Measurements from ENCODE around the gene C4orf50.

DNA sequence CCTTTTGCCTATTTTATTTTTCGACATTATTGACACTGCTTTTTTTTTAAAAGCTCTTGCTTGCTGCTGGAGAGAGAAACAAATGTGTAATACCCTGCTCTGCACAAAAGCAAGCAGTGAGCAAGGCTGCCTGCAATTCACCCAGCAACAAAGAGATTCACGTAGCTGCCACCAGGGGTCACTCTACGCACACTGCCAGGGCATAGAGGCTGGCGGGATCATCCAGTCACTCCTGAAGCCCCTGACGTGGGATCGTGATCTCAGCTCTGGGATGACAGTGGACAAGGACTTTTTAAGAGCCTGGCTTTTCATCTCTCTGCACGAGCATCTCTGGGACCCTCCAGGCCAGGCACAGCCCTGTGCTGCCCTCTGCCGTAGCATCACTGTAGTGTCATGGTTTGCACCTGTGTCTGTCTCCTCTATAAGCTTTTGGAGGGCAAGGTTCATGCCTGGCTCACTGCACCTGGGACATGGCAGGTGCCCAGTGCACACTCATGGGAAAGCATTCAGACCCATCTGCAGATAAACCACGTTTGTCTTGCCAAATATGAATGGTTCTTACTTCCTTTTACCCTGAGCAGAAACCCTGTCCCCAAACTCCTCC, 19.8 kb downstream of the C4orf50 start:
- TF ChIP-seq CTCF (conservative IDR thresholded peaks at IDR 0.05; ENCODE audit: low read depth in 2 of 2) (peak; percentile 98 to 99), ZNF114 (CRISPR knock-in tag; IDR thresholded peaks at IDR 0.05) (no peak), POLR2AphosphoS5 (IDR thresholded peaks at IDR 0.05; ENCODE audit: low read depth) (no peak), EZH2 (IDR thresholded peaks at IDR 0.05; ENCODE audit: low read depth, unreplicated experiment) (no peak), EZH2phosphoT487 (IDR thresholded peaks at IDR 0.05; ENCODE audit: unreplicated experiment) (no peak), STAT1 (IDR thresholded peaks at IDR 0.05; ENCODE audit: unreplicated experiment) (no peak), JUNB (IDR thresholded peaks at IDR 0.05; ENCODE audit: unreplicated experiment) (no peak), ZNF462 (CRISPR knock-in tag; IDR thresholded peaks at IDR 0.05) (no peak), ZNF331 (CRISPR knock-in tag; IDR thresholded peaks at IDR 0.05; ENCODE audit: low read depth) (no peak), CREB1 (CRISPR knock-in tag; IDR thresholded peaks at IDR 0.05; ENCODE audit: low read depth) (0 out of 2 replicates have a peak, but pooled peaks have one; percentile 8)
- TF ChIP-seq, protein P1, sequence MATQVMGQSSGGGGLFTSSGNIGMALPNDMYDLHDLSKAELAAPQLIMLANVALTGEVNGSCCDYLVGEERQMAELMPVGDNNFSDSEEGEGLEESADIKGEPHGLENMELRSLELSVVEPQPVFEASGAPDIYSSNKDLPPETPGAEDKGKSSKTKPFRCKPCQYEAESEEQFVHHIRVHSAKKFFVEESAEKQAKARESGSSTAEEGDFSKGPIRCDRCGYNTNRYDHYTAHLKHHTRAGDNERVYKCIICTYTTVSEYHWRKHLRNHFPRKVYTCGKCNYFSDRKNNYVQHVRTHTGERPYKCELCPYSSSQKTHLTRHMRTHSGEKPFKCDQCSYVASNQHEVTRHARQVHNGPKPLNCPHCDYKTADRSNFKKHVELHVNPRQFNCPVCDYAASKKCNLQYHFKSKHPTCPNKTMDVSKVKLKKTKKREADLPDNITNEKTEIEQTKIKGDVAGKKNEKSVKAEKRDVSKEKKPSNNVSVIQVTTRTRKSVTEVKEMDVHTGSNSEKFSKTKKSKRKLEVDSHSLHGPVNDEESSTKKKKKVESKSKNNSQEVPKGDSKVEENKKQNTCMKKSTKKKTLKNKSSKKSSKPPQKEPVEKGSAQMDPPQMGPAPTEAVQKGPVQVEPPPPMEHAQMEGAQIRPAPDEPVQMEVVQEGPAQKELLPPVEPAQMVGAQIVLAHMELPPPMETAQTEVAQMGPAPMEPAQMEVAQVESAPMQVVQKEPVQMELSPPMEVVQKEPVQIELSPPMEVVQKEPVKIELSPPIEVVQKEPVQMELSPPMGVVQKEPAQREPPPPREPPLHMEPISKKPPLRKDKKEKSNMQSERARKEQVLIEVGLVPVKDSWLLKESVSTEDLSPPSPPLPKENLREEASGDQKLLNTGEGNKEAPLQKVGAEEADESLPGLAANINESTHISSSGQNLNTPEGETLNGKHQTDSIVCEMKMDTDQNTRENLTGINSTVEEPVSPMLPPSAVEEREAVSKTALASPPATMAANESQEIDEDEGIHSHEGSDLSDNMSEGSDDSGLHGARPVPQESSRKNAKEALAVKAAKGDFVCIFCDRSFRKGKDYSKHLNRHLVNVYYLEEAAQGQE (IDR thresholded peaks at IDR 0.05; ENCODE audit: unreplicated experiment) = no peak

All from GM23338 (cell line).